ENCODE results near the gene KLHL18.
"Not testable (repeated sequence)": the region's sequence is repeated elsewhere in the genome, so short reads cannot be mapped to it uniquely, and the experiment has no call there.

The KLHL18 gene

GRCh38 chr3:47314056-47314764, 31.5 kb downstream of the KLHL18 start:
- no peak for DNase-seq

GRCh38 chr3:47315069-47315647, 32.4 kb downstream of the KLHL18 start:
- DNase-seq: no peak

- not testable (repeated sequence) for DNase-seq
Measured at GRCh38 chr3:47316151-47316550, 33.4 kb downstream of the KLHL18 start.

- no peak for DNase-seq
Measured at GRCh38 chr3:47318916-47319315, 36.2 kb downstream of the KLHL18 start.

- no peak for DNase-seq
Measured at GRCh38 chr3:47319956-47320355, 37.2 kb downstream of the KLHL18 start.

- no peak for DNase-seq
Measured at GRCh38 chr3:47323431-47324277, 40.9 kb downstream of the KLHL18 start.

GRCh38 chr3:47324278-47324865, 41.6 kb downstream of the KLHL18 start:
- peak in 1 of 2 donors; percentile 66 for DNase-seq

GRCh38 chr3:47333907-47334306, 51.2 kb downstream of the KLHL18 start:
- DNase-seq: no peak

- DNase-seq: no peak
Measured at GRCh38 chr3:47337656-47338055, 54.9 kb downstream of the KLHL18 start.

- no peak for DNase-seq
Measured at GRCh38 chr3:47339951-47340350, 57.2 kb downstream of the KLHL18 start.

GRCh38 chr3:47340866-47341265, 58.1 kb downstream of the KLHL18 start:
- no peak for DNase-seq

GRCh38 chr3:47342151-47342550, 59.4 kb downstream of the KLHL18 start:
- DNase-seq: no peak

GRCh38 chr3:47342812-47343211, 60.1 kb downstream of the KLHL18 start:
- DNase-seq: no peak

GRCh38 chr3:47343471-47343971, 60.8 kb downstream of the KLHL18 start:
- DNase-seq: no peak

GRCh38 chr3:47344971-47345370, 62.2 kb downstream of the KLHL18 start:
- no peak for DNase-seq

GRCh38 chr3:47347217-47347801, 64.6 kb downstream of the KLHL18 start:
- DNase-seq: no peak

- DNase-seq: no peak
Measured at GRCh38 chr3:47348411-47349154, 65.8 kb downstream of the KLHL18 start.

- DNase-seq: no peak
Measured at GRCh38 chr3:47355010-47355409, 72.3 kb downstream of the KLHL18 start.

GRCh38 chr3:47356201-47356600, 73.5 kb downstream of the KLHL18 start:
- DNase-seq: no peak

GRCh38 chr3:47359323-47359722, 76.6 kb downstream of the KLHL18 start:
- DNase-seq: no peak

GRCh38 chr3:47360110-47360517, 77.4 kb downstream of the KLHL18 start:
- DNase-seq: not testable (repeated sequence)

GRCh38 chr3:47362701-47363100, 80.0 kb downstream of the KLHL18 start:
- DNase-seq: no peak

Measured in bone marrow (tissue), 2 donors.